GM18526 (cell line): ENCODE data around the gene ACSL6.

Experiments used
- POLR2A ChIP-seq: IDR thresholded peaks from 3 replicates; pipeline ENCODE4 v1.6.1; 2011; ENCODE audit not compliant: insufficient read length; ENCODE audit errors: extremely low read depth

ACSL6 gene

GRCh38 chr5:132010645-132010988 is 841 bp downstream of the ACSL6 start:
- no peak for TF ChIP-seq POLR2A

DNA sequence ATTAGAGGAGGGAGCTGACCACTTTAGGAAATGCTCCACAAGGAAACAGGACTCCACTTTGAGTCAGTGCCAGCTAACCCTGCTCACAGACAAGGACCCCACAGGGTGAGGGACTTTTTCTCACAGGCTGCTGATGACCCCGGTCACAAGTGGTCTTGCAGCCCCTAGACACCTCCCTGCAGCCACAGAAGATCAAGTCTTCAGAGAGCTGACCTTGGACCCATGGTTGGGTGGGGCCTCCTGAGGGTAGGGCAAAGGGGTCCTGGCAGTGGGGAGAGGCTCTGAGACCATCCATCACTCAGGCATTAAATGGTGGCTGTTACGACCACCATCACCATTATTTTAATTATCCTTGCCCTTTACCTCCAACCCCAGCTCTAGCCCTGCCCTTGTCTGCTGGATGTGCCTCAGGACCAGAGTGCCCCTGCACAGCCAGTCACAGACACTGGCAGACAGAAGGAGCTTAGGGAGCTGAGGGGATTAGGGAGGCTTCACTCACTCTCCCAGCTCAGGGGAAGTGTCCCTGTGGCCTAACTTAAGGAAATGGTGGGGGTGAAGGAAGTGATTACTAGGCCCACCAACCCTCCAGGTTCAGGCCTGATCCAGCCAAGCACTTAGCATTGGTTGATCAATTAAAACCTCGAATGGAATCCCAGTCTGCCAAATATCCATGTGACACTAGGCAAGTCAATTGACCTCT is 1.6 kb downstream of the ACSL6 start:
- TF ChIP-seq POLR2A = no peak

DNA sequence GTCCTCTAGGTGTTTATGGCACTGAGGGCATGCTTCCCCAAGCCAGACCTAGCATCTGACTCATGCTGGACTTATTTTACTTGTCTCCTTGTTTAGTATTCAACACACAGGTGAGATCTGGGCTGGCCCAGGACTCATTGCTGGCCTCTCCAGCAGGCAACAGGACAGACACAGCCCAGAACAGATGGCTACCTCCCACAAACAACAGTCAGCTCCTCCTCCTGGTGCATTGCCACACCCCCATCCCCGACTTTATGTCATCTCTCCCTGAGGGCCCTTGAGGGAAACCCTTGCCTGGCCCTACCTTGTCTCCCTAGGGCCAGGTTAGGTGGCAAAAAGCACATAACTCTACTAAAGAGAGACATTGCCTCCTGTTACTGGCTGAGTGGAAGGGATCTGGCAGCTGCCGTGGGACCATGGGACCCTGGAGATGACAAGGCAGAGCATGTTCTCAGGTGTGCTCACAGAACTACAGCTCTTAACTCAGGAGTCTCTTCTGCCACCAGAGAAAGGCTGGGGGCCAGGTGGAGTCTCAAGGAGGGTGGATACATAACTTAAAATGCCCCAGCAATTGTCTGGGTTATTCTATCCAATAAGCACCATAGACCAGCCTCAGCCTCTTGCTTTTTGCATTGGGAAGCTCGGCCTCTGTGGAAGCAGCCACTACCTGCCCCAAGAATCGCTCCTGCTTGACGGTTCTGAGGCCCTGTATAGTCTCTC is 2.3 kb downstream of the ACSL6 start:
- no peak for TF ChIP-seq POLR2A

GRCh38 chr5:132008163-132008473 is 3.3 kb downstream of the ACSL6 start:
- no peak for TF ChIP-seq POLR2A

DNA sequence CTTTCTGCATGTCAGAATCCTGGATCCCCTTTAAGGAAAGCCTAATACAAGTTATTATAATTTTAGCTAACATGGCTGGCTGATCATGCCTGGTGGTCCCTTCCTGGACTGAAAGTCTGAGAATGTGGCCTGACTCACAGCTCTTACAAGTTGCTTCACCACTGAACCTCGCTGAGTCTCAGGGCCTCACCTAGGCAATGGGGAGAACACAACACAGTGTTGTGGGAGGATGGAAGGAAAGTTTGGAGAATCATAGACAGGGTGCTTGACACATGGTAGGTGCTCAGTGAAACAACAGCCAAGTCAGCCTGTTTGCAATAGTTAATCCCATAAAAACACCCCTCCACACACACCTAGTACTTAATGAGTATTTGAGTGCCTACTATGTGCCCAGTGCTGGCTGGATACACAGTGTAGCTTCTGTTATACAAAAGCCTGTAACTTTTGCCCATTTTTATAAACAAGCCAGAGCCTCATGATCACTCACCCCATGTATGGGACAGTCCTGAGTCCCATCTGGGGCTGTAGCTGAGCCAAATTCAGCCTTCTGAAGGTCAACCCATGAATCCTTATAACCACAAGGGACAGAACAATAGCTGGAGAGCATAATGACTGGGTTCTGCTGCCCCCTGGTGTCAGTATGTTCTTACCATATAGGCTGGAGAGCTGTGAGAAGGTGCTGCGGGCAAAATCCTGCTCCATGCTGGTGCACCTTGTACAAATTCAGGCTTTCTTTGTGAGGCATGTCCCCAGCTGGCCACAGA is 3.9 kb downstream of the ACSL6 start:
- no peak for TF ChIP-seq POLR2A

DNA sequence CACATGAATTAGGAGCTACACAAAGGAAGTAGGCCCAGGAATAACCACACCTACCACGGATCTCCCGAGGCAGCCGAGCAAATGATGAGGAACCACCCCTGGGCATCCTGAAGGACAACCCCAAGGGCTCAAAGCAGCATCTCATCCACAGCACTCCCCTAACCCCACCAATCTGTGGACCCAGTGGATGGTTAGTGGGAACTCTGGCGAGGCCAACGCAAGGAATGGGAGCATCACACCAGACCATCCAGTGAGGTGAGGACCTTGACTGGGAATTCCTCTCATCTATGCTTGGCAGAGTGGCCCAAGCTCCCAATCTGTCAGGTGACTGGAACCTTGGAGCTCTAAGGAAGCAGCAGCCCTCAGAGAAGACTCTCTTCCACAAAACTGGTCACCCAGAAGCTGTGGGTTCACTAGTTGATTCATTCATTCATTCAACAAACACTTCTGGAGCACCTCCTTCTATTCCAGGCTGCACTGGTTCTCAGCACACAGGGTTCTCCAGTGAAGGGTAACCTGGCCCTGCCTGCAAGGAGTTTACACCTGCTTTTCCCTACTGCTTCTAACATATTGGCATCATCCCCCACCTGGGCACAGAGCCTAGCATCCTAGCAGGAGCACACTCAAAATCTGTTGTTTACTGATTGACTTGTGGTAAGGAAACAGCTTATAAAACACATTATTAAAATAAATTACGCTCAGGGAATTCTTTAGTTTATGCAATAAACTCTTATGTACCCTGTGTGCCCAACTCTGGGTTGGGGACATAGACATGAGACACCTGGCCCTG is 4.9 kb downstream of the ACSL6 start:
- no peak for TF ChIP-seq POLR2A

DNA sequence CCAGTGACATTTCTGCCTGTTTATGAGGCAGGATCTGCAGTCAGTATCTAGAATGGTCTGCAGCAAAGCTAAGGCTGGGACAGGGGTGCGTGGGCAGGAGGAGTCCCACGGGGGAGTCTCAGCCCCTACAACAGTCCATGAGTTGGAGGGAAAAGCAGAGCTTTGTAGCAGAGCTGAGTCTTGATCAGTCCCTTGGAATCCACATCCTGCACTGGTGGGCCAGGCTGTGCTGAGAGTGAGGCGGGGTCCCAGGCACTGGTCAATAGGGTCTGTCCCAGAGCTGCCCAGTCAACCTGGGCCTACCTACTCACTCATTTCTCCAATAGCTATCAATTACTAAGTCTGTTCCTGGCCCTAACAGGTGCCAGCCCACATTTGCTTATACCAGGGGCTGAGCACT is 5.9 kb downstream of the ACSL6 start:
- no peak for TF ChIP-seq POLR2A

- TF ChIP-seq POLR2A = no peak
These were observed 7.5 kb downstream of the ACSL6 start for GRCh38 chr5:132003982-132004381.

- no peak for TF ChIP-seq POLR2A
These were observed 8.2 kb downstream of the ACSL6 start for GRCh38 chr5:132003170-132003744.

GRCh38 chr5:132002757-132003156 is 8.7 kb downstream of the ACSL6 start:
- no peak for TF ChIP-seq POLR2A

GRCh38 chr5:132001647-132002561 is 9.6 kb downstream of the ACSL6 start:
- no peak for TF ChIP-seq POLR2A

DNA sequence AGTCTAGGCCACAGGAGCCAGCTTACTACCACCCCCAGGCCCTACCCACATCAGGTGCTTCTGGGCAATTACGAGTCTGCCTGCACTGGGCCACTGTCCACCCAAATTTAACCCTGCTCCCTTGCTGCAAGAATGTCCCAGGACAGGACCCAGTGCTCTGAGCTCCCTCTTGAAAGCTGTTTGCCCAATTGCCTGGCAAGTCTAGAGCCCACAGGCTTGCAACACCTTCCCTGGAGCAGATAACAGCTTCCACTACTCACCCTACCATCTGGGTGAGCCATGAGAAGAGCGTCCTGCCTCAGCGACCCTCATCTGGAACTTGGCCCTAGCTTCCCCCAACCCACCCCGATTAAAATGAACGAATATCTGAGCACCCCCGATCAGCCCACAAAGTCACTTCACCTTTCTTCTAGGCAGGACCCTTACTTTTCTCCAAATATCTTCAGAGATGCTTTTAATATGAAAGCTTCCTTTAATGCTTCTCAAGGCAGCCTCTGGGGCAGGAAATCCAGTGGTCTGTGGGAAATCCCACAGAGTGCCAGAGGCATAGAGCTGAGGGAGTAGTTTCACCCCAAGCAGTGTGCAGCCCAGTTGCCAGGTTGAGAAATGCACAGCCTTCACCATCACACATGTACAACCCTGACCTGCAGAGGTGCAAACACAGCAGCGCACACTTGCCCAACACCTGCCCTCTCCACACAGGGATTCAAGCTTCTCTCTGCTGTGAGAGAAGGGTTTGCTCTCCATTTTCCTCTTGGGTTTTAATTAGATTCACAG is 10.6 kb downstream of the ACSL6 start:
- TF ChIP-seq POLR2A = no peak

GRCh38 chr5:132000241-132000490 is 11.3 kb downstream of the ACSL6 start:
- no peak for TF ChIP-seq POLR2A

DNA sequence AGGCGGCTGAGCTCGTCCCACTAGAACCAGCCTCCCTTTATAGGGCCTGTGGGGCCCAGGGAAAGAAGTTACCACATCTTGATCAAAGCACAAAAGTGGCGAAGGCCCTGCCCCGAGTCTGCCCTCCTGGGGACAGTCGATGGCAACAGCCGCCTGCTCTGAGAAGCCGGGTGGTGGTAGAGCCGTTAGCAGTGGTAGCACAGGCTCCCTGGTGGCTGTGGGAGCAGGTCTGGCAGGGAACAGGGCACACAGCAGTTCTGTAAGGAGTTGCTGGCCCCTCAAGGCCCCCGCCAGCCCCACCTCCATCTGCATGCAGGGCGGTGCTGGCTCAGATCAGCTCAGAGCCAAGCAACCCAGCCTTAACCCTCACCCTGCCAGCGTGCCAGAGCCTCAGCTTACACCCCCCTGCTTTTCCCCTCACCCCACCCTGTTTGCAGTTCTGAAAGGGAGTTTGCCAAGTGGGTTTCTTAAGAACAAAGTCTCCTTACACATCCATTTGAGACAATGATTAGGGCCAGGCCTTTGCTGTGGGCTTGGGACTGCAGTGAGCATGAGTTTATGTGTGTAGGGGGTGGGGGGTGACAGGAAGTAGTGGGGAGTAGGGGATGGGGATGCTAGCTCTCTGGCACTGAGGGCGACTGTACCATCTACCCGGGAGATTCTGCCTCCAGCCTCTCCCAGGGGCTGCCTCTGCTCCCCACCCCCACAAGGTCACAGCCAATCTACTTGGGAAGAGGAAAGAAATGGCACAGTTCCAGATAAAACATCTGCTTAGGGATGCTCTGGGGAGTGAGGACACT is 11.8 kb downstream of the ACSL6 start:
- TF ChIP-seq POLR2A = no peak
